ENCODE measurements around the gene PLCH1.

DNA sequence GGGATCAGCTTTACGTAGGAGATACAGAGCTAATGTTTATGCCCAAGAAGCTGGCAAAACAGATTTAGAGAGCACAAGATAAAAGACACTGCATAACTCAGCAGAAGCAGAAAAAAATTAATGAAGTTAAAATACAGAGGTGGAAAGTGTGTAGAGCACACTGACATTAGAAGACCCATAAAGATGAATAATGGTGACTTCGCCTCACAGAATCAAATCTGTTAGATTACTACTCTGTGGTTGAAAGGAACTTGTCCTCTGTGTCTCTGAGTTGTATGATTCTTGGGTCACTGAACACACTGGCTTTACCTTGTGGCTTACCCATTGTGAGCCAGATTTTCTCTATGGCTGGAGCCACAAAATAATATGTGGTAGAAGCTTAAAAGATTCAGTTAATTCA is 224.4 kb downstream of the PLCH1 start:
- TF ChIP-seq, protein P1, sequence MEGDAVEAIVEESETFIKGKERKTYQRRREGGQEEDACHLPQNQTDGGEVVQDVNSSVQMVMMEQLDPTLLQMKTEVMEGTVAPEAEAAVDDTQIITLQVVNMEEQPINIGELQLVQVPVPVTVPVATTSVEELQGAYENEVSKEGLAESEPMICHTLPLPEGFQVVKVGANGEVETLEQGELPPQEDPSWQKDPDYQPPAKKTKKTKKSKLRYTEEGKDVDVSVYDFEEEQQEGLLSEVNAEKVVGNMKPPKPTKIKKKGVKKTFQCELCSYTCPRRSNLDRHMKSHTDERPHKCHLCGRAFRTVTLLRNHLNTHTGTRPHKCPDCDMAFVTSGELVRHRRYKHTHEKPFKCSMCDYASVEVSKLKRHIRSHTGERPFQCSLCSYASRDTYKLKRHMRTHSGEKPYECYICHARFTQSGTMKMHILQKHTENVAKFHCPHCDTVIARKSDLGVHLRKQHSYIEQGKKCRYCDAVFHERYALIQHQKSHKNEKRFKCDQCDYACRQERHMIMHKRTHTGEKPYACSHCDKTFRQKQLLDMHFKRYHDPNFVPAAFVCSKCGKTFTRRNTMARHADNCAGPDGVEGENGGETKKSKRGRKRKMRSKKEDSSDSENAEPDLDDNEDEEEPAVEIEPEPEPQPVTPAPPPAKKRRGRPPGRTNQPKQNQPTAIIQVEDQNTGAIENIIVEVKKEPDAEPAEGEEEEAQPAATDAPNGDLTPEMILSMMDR (conservative IDR thresholded peaks at IDR 0.05; ENCODE audit: low read depth, low read length), result no peak
- TF ChIP-seq EZH2phosphoT487 (IDR thresholded peaks at IDR 0.05; ENCODE audit: borderline replicate concordance, low read length) (no peak), EZH2 (IDR thresholded peaks at IDR 0.05; ENCODE audit: low read length, unreplicated experiment) (no peak)
